VCaP (cell line): ENCODE results near the gene CHD6.

Source experiments
- H3K27ac ChIP-seq: fragments of 450-650 bp; 2 replicates; pipeline ENCODE4 v1.5.1; 2017
- CTCF ChIP-seq: fragments of 450-650 bp; conservative IDR thresholded peaks from 2 replicates; pipeline ENCODE4 v1.5.1; 2017; ENCODE audit warnings: mild to moderate bottlenecking, moderate library complexity

The CHD6 gene

GRCh38 chr20:41598719-41599118 lies 19.5 kb downstream of the CHD6 start:
- no peak for TF ChIP-seq CTCF
- H3K27ac ChIP-seq, result no peak overlapping the region

- H3K27ac ChIP-seq, result no peak overlapping the region
- no peak for TF ChIP-seq CTCF
These were observed 23.5 kb downstream of the CHD6 start for GRCh38 chr20:41594514-41595322.

- no peak for TF ChIP-seq CTCF
- H3K27ac ChIP-seq, result no peak overlapping the region
These were observed 25.5 kb downstream of the CHD6 start for GRCh38 chr20:41592516-41593216.

- no peak overlapping the region for H3K27ac ChIP-seq
- TF ChIP-seq CTCF, result no peak
These were observed 30.2 kb downstream of the CHD6 start for GRCh38 chr20:41587956-41588355.

- no peak overlapping the region for H3K27ac ChIP-seq
These were observed 30.7 kb downstream of the CHD6 start for GRCh38 chr20:41587523-41587922.

GRCh38 chr20:41586772-41587171 lies 31.4 kb downstream of the CHD6 start:
- H3K27ac ChIP-seq, result no peak overlapping the region
- TF ChIP-seq CTCF, result no peak

More at GRCh38 chr20:41587523-41587922, 30.7 kb downstream of the CHD6 start:
- no peak for TF ChIP-seq CTCF

GRCh38 chr20:41580350-41580749 lies 37.8 kb downstream of the CHD6 start:
- TF ChIP-seq CTCF, result no peak
- H3K27ac ChIP-seq, result no peak overlapping the region
